Transverse colon (tissue), 4 donors: ENCODE data around the gene KCNAB2. TPM values are rescaled to one million over a fixed set of nuclear protein-coding genes. Genes with fewer than 3 reads are reported as not detected.

Experiments
- DNase-seq: peaks from one replicate; pipeline ENCODE4 v3.0.0-alpha.2; 2019
- H3K27ac ChIP-seq, 4 donors: fragments of 200-600 bp; sonication (generic); 2 replicates each; pipeline ENCODE4 v1.5.1; 2016 to 2018; ENCODE audit warnings: inconsistent platforms in 4 of 4
- H3K27me3 ChIP-seq: fragments of 200-600 bp; sonication (generic); 2 replicates; pipeline ENCODE4 v1.5.1; 2017; ENCODE audit warnings: inconsistent platforms
- H3K36me3 ChIP-seq, 4 donors: fragments of 200-600 bp; sonication (generic); 2 replicates each; pipeline ENCODE4 v1.5.1; 2017 to 2019; ENCODE audit warnings: inconsistent platforms in 4 of 4
- H3K4me1 ChIP-seq, 4 donors: fragments of 200-600 bp; sonication (generic); 2 replicates each; pipeline ENCODE4 v1.5.1; 2017 to 2020; ENCODE audit warnings: inconsistent platforms in 4 of 4
- H3K4me3 ChIP-seq, 4 donors: fragments of 200-600 bp; sonication (generic); 1 replicate in 1 of 4; 2 replicates in 3 of 4; pipeline versions ENCODE4 v1.5.1 to v1.6.1; 2017 to 2019; ENCODE audit warnings: inconsistent platforms in 4 of 4
- H3K9me3 ChIP-seq, 2 donors: fragments of 200-600 bp; sonication (generic); 2 replicates each; pipeline ENCODE4 v1.5.1; 2017 to 2019; ENCODE audit warnings: inconsistent platforms in 2 of 2
- EP300 ChIP-seq: sonication (generic); formaldehyde crosslinking; IDR thresholded peaks from one replicate; pipeline ENCODE4 v1.6.1; 2017; ENCODE audit warnings: antibody characterized with exemption, low read depth
- POLR2A ChIP-seq: fragments of 450-650 bp; IDR thresholded peaks from one replicate; pipeline ENCODE4 v1.6.1; 2016; ENCODE audit warnings: antibody characterized with exemption, mild to moderate bottlenecking, moderate library complexity
- POLR2AphosphoS5 ChIP-seq, 3 donors: sonication (generic); formaldehyde crosslinking; IDR thresholded peaks; one replicate each; pipeline ENCODE4 v1.6.1; 2016; ENCODE audit warnings: antibody characterized with exemption in 3 of 3
- WGBS, 2 donors: methylation state at CpG; one replicate each; pipeline ENCODE4 v1.1.5; 2018; ENCODE audit warnings: low coverage in 1 of 2; 5-methylcytosine and 5-hydroxymethylcytosine counted together
- in situ Hi-C, 4 donors: fragments of 200-750 bp; cut with MboI; loops; one replicate each; pipeline versions ENCODE4 v1.15.0 to v1.15.1; 2017; ENCODE audit warnings: low sequenced_read_pairs in 3 of 4, low pct_ligation_motif_present in 1 of 4, low pct_unique_long_range_greater_than_20kb in 1 of 4
- intact Hi-C: fragments of 100-400 bp; cut with DNase I; formaldehyde crosslinking; loops from one replicate; pipeline ENCODE4 v1.15.1; 2023; ENCODE audit warnings: low total_unique reads
- total RNA-seq, 4 donors: library from RNA; depleted of rRNA; stranded (reverse); fragments of >200 nt; gene quantifications; one replicate each; pipeline ENCODE4 v1.1.0, GENCODE V29; 2016
- TF ChIP-seq, protein P1 (sequence below), 5 experiments: fragments of 200-600 bp in 3 of 5; fragments of 450-650 bp in 2 of 5; sonication (generic) in 3 of 5; IDR thresholded peaks; 1 replicate in 2 of 5; 2 replicates in 3 of 5; pipeline ENCODE4 v1.5.1; 2016 to 2017; ENCODE audit warnings: antibody characterized with exemption in 5 of 5, inconsistent platforms in 3 of 5, mild to moderate bottlenecking in 2 of 5, moderate library complexity in 1 of 5

The KCNAB2 gene
- total RNA-seq, 4 donors from 2014 or later = 1.00 to 25.4 (median 7.9) TPM

DNA sequence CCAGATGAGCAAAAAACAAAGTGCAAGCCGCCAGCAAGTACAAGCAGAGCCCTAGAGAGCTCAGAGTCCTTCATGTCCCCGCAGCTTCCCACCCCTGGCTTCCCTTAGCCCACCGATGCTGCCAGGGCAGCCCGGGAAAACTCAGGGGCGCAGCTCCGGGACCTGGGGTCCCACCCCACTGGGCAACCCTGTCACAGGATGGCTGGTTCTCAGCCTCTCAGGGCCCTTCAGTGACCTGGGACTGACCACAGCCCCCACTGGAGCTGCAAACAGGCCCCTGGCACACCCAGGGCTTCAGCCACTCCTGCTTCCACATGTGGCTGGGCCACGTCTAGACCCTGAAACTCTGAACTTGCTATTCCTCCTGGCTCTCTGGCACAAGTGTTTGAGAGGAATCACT is 84.9 kb downstream of the KCNAB2 start:
- DNase-seq = no peak
- peaks cover 0 to 9% (median 7%) of the 10 kb centered on the region in 4 donors for H3K4me1 ChIP-seq
- H3K27me3 ChIP-seq = no peaks in the 10 kb centered on the region
- intact Hi-C loops = no loop called here
- no peak overlapping the region for H3K4me3 ChIP-seq
- WGBS, 2 donors = 82% methylated on average over 6 of the region's 7 CpGs; no CpG with 5 or more reads in 1 of the 2 donors
- H3K36me3 ChIP-seq = no peaks in the 10 kb centered on the region
- no peak overlapping the region for H3K27ac ChIP-seq
- TF ChIP-seq EP300 = no peak
- no peaks in the 10 kb centered on the region for H3K9me3 ChIP-seq
- in situ Hi-C loops = no loop called here

DNA sequence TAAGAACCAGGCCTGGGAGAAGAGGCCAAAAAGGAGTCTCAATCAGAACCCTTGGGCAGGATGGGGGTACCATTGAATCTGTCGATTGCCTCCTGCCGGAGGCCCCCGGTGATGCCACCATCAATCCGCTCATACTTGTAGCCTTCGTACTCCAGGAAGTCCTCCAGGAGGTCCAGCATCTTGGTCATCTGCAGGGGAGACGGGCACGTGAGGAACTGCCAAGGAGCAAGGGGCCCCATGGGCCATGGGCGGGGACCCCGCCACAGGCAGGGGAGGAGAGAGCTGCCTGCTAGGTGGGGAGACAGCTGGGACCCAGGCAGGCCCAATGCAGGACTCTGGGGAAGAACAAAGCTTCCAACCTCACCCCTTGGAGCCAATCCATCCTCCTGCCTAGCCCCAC is 85.9 kb downstream of the KCNAB2 start:
- WGBS, 2 donors = 91% methylated on average over 9 of the region's 9 CpGs; no CpG with 5 or more reads in 1 of the 2 donors
- no peak overlapping the region for H3K27ac ChIP-seq
- H3K9me3 ChIP-seq = no peaks in the 10 kb centered on the region
- intact Hi-C loops (no loop called here), in situ Hi-C loops (no loop called here)
- H3K27me3 ChIP-seq = no peaks in the 10 kb centered on the region
- H3K36me3 ChIP-seq = no peaks in the 10 kb centered on the region
- no peak for DNase-seq
- peaks cover 0 to 9% (median 7%) of the 10 kb centered on the region in 4 donors for H3K4me1 ChIP-seq
- TF ChIP-seq, protein P1, sequence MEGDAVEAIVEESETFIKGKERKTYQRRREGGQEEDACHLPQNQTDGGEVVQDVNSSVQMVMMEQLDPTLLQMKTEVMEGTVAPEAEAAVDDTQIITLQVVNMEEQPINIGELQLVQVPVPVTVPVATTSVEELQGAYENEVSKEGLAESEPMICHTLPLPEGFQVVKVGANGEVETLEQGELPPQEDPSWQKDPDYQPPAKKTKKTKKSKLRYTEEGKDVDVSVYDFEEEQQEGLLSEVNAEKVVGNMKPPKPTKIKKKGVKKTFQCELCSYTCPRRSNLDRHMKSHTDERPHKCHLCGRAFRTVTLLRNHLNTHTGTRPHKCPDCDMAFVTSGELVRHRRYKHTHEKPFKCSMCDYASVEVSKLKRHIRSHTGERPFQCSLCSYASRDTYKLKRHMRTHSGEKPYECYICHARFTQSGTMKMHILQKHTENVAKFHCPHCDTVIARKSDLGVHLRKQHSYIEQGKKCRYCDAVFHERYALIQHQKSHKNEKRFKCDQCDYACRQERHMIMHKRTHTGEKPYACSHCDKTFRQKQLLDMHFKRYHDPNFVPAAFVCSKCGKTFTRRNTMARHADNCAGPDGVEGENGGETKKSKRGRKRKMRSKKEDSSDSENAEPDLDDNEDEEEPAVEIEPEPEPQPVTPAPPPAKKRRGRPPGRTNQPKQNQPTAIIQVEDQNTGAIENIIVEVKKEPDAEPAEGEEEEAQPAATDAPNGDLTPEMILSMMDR (IDR thresholded peaks at IDR 0.05) = no peak
- TF ChIP-seq POLR2AphosphoS5 (IDR thresholded peaks at IDR 0.05) (no peak), EP300 (no peak), POLR2A (no peak)
- no peak overlapping the region for H3K4me3 ChIP-seq

DNA sequence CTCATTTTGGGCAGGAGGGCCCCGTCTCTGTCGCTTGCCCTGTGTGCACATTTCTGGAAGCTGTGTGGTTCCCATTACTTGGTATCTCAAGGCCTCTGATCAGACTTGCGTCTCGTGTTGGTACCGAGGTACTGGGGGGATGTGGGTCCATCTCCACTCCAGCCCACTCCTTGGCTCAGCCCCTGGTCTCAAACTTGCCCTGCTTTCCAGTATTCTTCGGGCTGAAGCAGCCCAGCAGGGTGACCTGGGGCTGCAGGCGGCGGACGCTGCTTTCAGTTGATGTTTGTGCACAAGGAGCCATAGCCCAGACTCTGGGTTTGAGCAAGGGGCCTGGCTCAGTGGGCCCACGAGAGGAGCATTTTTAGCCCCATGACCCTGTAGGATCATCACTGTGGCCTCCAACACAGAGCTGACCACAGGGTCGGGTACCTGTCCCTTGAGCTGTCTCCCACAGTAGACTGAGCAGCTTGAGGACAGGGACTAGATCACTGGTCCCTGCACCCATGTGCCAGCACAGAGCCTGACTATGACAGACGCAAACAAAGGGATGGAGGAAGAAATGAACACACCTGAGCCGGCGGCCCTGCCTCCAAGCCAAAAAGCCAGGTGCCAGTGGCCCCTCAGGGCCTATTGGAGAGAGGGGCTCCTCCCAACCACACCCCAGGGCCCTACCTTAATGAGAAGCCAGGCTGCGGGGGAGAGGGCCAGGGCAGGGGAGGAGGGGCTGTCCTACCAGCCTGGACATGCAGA is 87.6 kb downstream of the KCNAB2 start:
- DNase-seq = no peak

DNA sequence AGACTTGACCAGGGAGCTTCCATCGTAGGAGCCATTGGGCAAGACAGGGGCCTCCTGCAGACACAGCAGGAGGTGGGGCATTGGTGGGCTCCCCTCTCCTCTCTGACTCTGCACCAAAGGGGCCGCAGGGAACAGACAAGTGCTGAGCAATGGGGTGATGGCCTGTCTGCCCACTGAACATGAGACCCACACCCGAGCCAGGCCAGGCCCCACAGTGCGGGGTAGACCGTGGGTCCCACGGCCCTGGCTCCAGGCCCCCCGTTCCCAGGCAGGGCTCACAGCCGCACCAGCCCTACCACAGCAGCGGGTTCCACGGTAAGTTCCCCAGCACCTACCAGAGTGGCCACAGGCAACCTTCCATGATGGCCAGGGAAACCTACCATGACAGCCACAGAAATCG is 88.5 kb downstream of the KCNAB2 start:
- Histone ChIP-seq H3K36me3 (no peaks in the 10 kb centered on the region), H3K9me3 (no peaks in the 10 kb centered on the region), H3K27me3 (no peaks in the 10 kb centered on the region), H3K4me3 (no peak overlapping the region), H3K4me1 (no peaks in the 10 kb centered on the region), H3K27ac (no peak overlapping the region)
- TF ChIP-seq EP300 (no peak), POLR2A (no peak), POLR2AphosphoS5 (IDR thresholded peaks at IDR 0.05) (no peak)
- TF ChIP-seq, protein P1 (IDR thresholded peaks at IDR 0.05) = no peak
- 79% methylated on average over 11 of the region's 11 CpGs; no CpG with 5 or more reads in 1 of the 2 donors for WGBS, 2 donors
- in situ Hi-C loops (no loop called here), intact Hi-C loops (no loop called here)
- DNase-seq = no peak

More for the DNA sequence above, 87.6 kb downstream of the KCNAB2 start:
- intact Hi-C loops = no loop called here
- Histone ChIP-seq H3K4me3 (no peak overlapping the region), H3K4me1 (no peaks in the 10 kb centered on the region), H3K36me3 (no peaks in the 10 kb centered on the region), H3K27ac (no peak overlapping the region), H3K9me3 (no peaks in the 10 kb centered on the region), H3K27me3 (no peaks in the 10 kb centered on the region)
- TF ChIP-seq POLR2AphosphoS5 (IDR thresholded peaks at IDR 0.05) (no peak), POLR2A (no peak)
- TF ChIP-seq, protein P1 (IDR thresholded peaks at IDR 0.05) = no peak
- in situ Hi-C loops = no loop called here
- WGBS, 2 donors = 70% methylated on average over 12 of the region's 15 CpGs; no CpG with 5 or more reads in 1 of the 2 donors
